Stimulated activated CD4-positive, alpha-beta T cell treated with anti-CD3 and anti-CD28 coated beads, Interleukin-15, amount 100 ng/mL, for 48 hours (primary cell): Measurements from ENCODE around the gene RAB11A.
A peak's percentile ranks its signal among the peaks of the same experiment; 100 is the strongest.

Experiments used
- DNase-seq, 2 donors: peaks; one replicate each; pipeline ENCODE4 v3.0.0-alpha.2; 2020; ENCODE audit warnings: low read depth in 2 of 2

Gene RAB11A

GRCh38 chr15:65885668-65886218 lies 16.5 kb downstream of the RAB11A start:
- no peak for DNase-seq

GRCh38 chr15:65887565-65887964 lies 18.3 kb downstream of the RAB11A start:
- DNase-seq, result peak in 1 of 2 donors; percentile 31

GRCh38 chr15:65888981-65889380 lies 19.7 kb downstream of the RAB11A start:
- DNase-seq, result no peak

GRCh38 chr15:65893060-65893459 lies 23.8 kb downstream of the RAB11A start:
- no peak for DNase-seq

GRCh38 chr15:65896236-65896635 lies 26.9 kb downstream of the RAB11A start:
- DNase-seq, result no peak

- no peak for DNase-seq
These were observed 31.2 kb downstream of the RAB11A start for GRCh38 chr15:65900488-65900887.

GRCh38 chr15:65901336-65901735 lies 32.0 kb downstream of the RAB11A start:
- no peak for DNase-seq

GRCh38 chr15:65901836-65902235 lies 32.5 kb downstream of the RAB11A start:
- DNase-seq, result no peak

GRCh38 chr15:65902373-65902772 lies 33.1 kb downstream of the RAB11A start:
- no peak for DNase-seq

- no peak for DNase-seq
These were observed 34.2 kb downstream of the RAB11A start for GRCh38 chr15:65903296-65904073.

- DNase-seq, result no peak
These were observed 35.0 kb downstream of the RAB11A start for GRCh38 chr15:65904301-65904700.

- no peak for DNase-seq
These were observed 37.1 kb downstream of the RAB11A start for GRCh38 chr15:65906396-65906795.

GRCh38 chr15:65907661-65908060 lies 38.4 kb downstream of the RAB11A start:
- no peak for DNase-seq

GRCh38 chr15:65908876-65909275 lies 39.6 kb downstream of the RAB11A start:
- no peak for DNase-seq

GRCh38 chr15:65909831-65910230 lies 40.5 kb downstream of the RAB11A start:
- DNase-seq, result no peak

GRCh38 chr15:65910341-65910740 lies 41.0 kb downstream of the RAB11A start:
- no peak for DNase-seq

- DNase-seq, result no peak
These were observed 42.9 kb downstream of the RAB11A start for GRCh38 chr15:65912235-65912634.

- no peak for DNase-seq
These were observed 44.4 kb downstream of the RAB11A start for GRCh38 chr15:65913631-65914199.

- DNase-seq, result no peak
These were observed 45.1 kb downstream of the RAB11A start for GRCh38 chr15:65914386-65914785.

GRCh38 chr15:65914981-65915925 lies 46.0 kb downstream of the RAB11A start:
- DNase-seq, result no peak

- DNase-seq, result no peak
These were observed 46.9 kb downstream of the RAB11A start for GRCh38 chr15:65916041-65916663.
